DND-41 (cell line): ENCODE results near the gene ZNF440.

Experiments used
- ATAC-seq: fragments of 200-7000 bp; cut with Tn5 transposase; 3 replicates; pipeline ENCODE4 v1.9.1; 2021; ENCODE audit warnings: low read depth; ENCODE audit not compliant: insufficient read depth
- DNase-seq: peaks from one replicate; pipeline ENCODE4 v3.0.0-alpha.2; 2020
- H2AFZ ChIP-seq: 2 replicates; pipeline ENCODE4 v1.6.0; 2012; ENCODE audit warnings: low read depth, low read length
- H3K27ac ChIP-seq: 2 replicates; pipeline ENCODE4 v1.5.1; 2012; ENCODE audit warnings: low read length, inconsistent platforms
- H3K27me3 ChIP-seq: fragments of 200-600 bp; sonication (generic); 2 replicates; pipeline ENCODE4 v1.6.0; 2012; ENCODE audit warnings: low read length, mild to moderate bottlenecking, inconsistent platforms; ENCODE audit not compliant: insufficient read depth, poor library complexity
- H3K36me3 ChIP-seq: 2 replicates; pipeline ENCODE4 v1.5.1; 2012; ENCODE audit warnings: low read length, inconsistent platforms; ENCODE audit not compliant: insufficient read depth
- H3K4me1 ChIP-seq: 2 replicates; pipeline ENCODE4 v1.5.1; 2012; ENCODE audit warnings: mild to moderate bottlenecking, low read length; ENCODE audit not compliant: insufficient read depth
- H3K4me2 ChIP-seq: 2 replicates; pipeline ENCODE4 v1.6.0; 2012; ENCODE audit warnings: mild to moderate bottlenecking, moderate library complexity, low read length, inconsistent platforms; ENCODE audit not compliant: insufficient read depth
- H3K4me3 ChIP-seq, 2 experiments: fragments of 200-600 bp in 1 of 2; shearing (Covaris generic) in 1 of 2; 2 replicates each; pipeline ENCODE4 v1.5.1; 2012 to 2016; ENCODE audit warnings: inconsistent platforms in 2 of 2, low read length in 2 of 2, mild to moderate bottlenecking in 2 of 2, low read depth in 1 of 2, moderate library complexity in 1 of 2
- H3K79me2 ChIP-seq: 2 replicates; pipeline ENCODE4 v1.6.0; 2012; ENCODE audit warnings: low read length, inconsistent platforms; ENCODE audit not compliant: insufficient read depth
- H3K9ac ChIP-seq: 2 replicates; pipeline ENCODE4 v1.6.0; 2012; ENCODE audit warnings: low read depth, mild to moderate bottlenecking, inconsistent platforms, low read length, moderate library complexity
- H3K9me3 ChIP-seq: 2 replicates; pipeline ENCODE4 v1.5.1; 2012; ENCODE audit warnings: low read length, moderate library complexity, mild to moderate bottlenecking, inconsistent platforms; ENCODE audit not compliant: insufficient read depth, severe bottlenecking
- H4K20me1 ChIP-seq: 2 replicates; pipeline ENCODE4 v1.6.0; 2012; ENCODE audit warnings: low read length; ENCODE audit not compliant: insufficient read depth
- CTCF ChIP-seq: IDR thresholded peaks from 2 replicates; pipeline ENCODE4 v1.5.1; 2012; ENCODE audit warnings: borderline replicate concordance, low read length, moderate library complexity, mild to moderate bottlenecking; ENCODE audit not compliant: poor library complexity, severe bottlenecking; ENCODE audit errors: extremely low read depth
- EZH2 ChIP-seq: IDR thresholded peaks from 3 replicates; pipeline ENCODE4 v1.6.1; 2012; ENCODE audit warnings: borderline replicate concordance, low read depth, mild to moderate bottlenecking, moderate library complexity, low read length, inconsistent platforms; ENCODE audit not compliant: severe bottlenecking

Gene ZNF440

GRCh38 chr19:11868188-11868587, 54.1 kb downstream of the ZNF440 start:
- H3K4me2 ChIP-seq, result no peak overlapping the region
- peaks cover 57% of the 10 kb centered on the region for H3K9me3 ChIP-seq
- TF ChIP-seq CTCF (no peak), EZH2 (no peak)
- H3K79me2 ChIP-seq, result peaks cover 15% of the 10 kb centered on the region; the same call in 1 of the 2 replicates
- H3K27ac ChIP-seq, result no peak overlapping the region
- H2AFZ ChIP-seq, result no peak overlapping the region
- no peak for ATAC-seq
- DNase-seq, result no peak
- H3K9ac ChIP-seq, result no peak overlapping the region
- no peaks in the 10 kb centered on the region for H3K27me3 ChIP-seq
- H3K36me3 ChIP-seq, result peaks cover 69% of the 10 kb centered on the region
- no peaks in the 10 kb centered on the region for H3K4me1 ChIP-seq
- H4K20me1 ChIP-seq, result no peaks in the 10 kb centered on the region
- no peak overlapping the region for H3K4me3 ChIP-seq

DNA sequence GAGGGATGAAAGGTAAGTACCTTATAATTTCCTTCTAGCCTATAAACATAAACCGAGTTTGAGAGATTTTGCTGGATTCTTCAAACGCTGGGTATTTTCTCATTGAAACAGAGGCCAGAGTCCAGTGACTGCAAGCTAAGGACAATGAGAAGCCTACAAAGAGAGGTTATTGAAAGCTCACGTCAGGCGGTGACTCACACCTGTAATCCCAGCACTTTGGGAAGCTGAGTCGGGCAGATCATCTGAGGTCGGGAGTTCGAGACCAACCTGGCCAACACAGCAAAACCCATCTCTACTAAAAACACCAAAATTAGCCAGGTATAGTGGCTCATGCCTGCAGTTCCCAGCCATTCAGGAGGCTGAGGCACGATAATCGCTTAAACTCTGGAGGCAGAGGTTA, 58.6 kb downstream of the ZNF440 start:
- H3K9ac ChIP-seq, result no peak overlapping the region
- DNase-seq, result no peak
- H3K4me2 ChIP-seq, result no peak overlapping the region

DNA sequence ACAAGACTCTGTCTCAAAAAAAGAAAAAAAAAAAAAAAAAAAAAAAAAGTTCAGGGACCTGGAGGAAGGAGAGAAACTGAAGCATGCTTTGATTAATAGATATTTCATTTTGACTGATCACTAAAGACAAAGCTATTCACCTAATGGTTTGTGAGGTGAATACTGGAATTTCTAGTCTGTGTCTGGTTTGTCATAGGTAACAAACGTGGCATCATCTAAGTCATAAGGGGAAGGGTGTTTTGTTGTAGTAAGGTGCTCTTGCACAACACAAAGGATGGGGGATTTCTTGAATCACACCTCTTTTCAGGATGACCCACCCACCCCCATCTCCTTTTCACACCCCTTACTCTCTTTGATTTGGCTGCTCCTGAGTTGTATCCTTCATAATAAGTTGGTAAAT, 59.7 kb downstream of the ZNF440 start:
- Histone ChIP-seq H3K9me3 (peaks cover 15% of the 10 kb centered on the region), H3K27me3 (no peaks in the 10 kb centered on the region), H3K79me2 (no peaks in the 10 kb centered on the region), H3K4me1 (no peaks in the 10 kb centered on the region), H3K4me3 (no peak overlapping the region), H3K36me3 (peaks cover 15% of the 10 kb centered on the region), H2AFZ (no peak overlapping the region), H3K27ac (no peak overlapping the region), H4K20me1 (no peaks in the 10 kb centered on the region), H3K4me2 (no peak overlapping the region), H3K9ac (no peak overlapping the region)
- ATAC-seq (no peak), DNase-seq (no peak)
- TF ChIP-seq EZH2 (no peak), CTCF (no peak)

More for the DNA sequence above, 58.6 kb downstream of the ZNF440 start:
- H3K4me3 ChIP-seq, result no peak overlapping the region
- H4K20me1 ChIP-seq, result no peaks in the 10 kb centered on the region
- no peak overlapping the region for H2AFZ ChIP-seq
- H3K36me3 ChIP-seq, result peaks cover 27% of the 10 kb centered on the region
- H3K9me3 ChIP-seq, result peaks cover 26% of the 10 kb centered on the region
- H3K79me2 ChIP-seq, result no peaks in the 10 kb centered on the region
- no peak for ATAC-seq
- no peak overlapping the region for H3K27ac ChIP-seq
- H3K4me1 ChIP-seq, result no peaks in the 10 kb centered on the region
- no peak for TF ChIP-seq EZH2
- TF ChIP-seq CTCF, result no peak
- H3K27me3 ChIP-seq, result no peaks in the 10 kb centered on the region
